HG03196 (cell line): ENCODE data around the gene LGR4.

ENCODE experiments used
- ATAC-seq: cut with Tn5 transposase; IDR thresholded peaks from one replicate; pipeline ENCODE4 v1.9.1; 2021; ENCODE audit not compliant: unreplicated experiment

Gene LGR4

GRCh38 chr11:27433742-27434141 lies 38.8 kb downstream of the LGR4 start:
- ATAC-seq, result no peak

- no peak for ATAC-seq
Observed at GRCh38 chr11:27431808-27432207, 40.8 kb downstream of the LGR4 start.

GRCh38 chr11:27429761-27430393 lies 42.7 kb downstream of the LGR4 start:
- no peak for ATAC-seq

- no peak for ATAC-seq
Observed at GRCh38 chr11:27427183-27427980, 45.2 kb downstream of the LGR4 start.

- ATAC-seq, result no peak
Observed at GRCh38 chr11:27425814-27426213, 46.8 kb downstream of the LGR4 start.

GRCh38 chr11:27423125-27423524 lies 49.5 kb downstream of the LGR4 start:
- no peak for ATAC-seq

GRCh38 chr11:27421819-27422494 lies 50.6 kb downstream of the LGR4 start:
- no peak for ATAC-seq

- ATAC-seq, result no peak
Observed at GRCh38 chr11:27420722-27421572, 51.6 kb downstream of the LGR4 start.

GRCh38 chr11:27420217-27420616 lies 52.4 kb downstream of the LGR4 start:
- ATAC-seq, result no peak

GRCh38 chr11:27418356-27418755 lies 54.2 kb downstream of the LGR4 start:
- ATAC-seq, result no peak

GRCh38 chr11:27416568-27417176 lies 55.9 kb downstream of the LGR4 start:
- no peak for ATAC-seq

- ATAC-seq, result no peak
Observed at GRCh38 chr11:27414644-27415043, 57.9 kb downstream of the LGR4 start.

- ATAC-seq, result no peak
Observed at GRCh38 chr11:27413218-27413617, 59.4 kb downstream of the LGR4 start.

GRCh38 chr11:27412192-27412691 lies 60.3 kb downstream of the LGR4 start:
- no peak for ATAC-seq

- ATAC-seq, result no peak
Observed at GRCh38 chr11:27411328-27411727, 61.3 kb downstream of the LGR4 start.

GRCh38 chr11:27410272-27410671 lies 62.3 kb downstream of the LGR4 start:
- ATAC-seq, result no peak

GRCh38 chr11:27409742-27410141 lies 62.8 kb downstream of the LGR4 start:
- ATAC-seq, result no peak

- ATAC-seq, result no peak
Observed at GRCh38 chr11:27409049-27409448, 63.5 kb downstream of the LGR4 start.

GRCh38 chr11:27408246-27408800 lies 64.3 kb downstream of the LGR4 start:
- no peak for ATAC-seq
